WERI-Rb-1 (cell line): ENCODE data around the gene CLIC6.

Experiments
- DNase-seq: peaks from one replicate; pipeline ENCODE4 v3.0.0-alpha.2; 2020
- H3K27ac ChIP-seq: fragments of 250-450 bp; sonication (Bioruptor Pico); 2 replicates; pipeline ENCODE4 v1.5.1; 2020; ENCODE audit warnings: mild to moderate bottlenecking, moderate library complexity
- H3K27me3 ChIP-seq: fragments of 250-450 bp; sonication (Bioruptor Pico); 2 replicates; pipeline ENCODE4 v1.5.1; 2021; ENCODE audit warnings: mild to moderate bottlenecking, low read depth, moderate library complexity; ENCODE audit not compliant: insufficient read depth, severe bottlenecking
- H3K36me3 ChIP-seq: fragments of 250-450 bp; sonication (Bioruptor Pico); 2 replicates; pipeline ENCODE4 v1.5.1; 2020; ENCODE audit warnings: mild to moderate bottlenecking, moderate library complexity
- H3K4me3 ChIP-seq: 2 replicates; pipeline ENCODE4 v1.5.1; 2011; ENCODE audit warnings: low read depth, mild to moderate bottlenecking, control low read depth, low read length
- H3K9me3 ChIP-seq: fragments of 250-450 bp; sonication (Bioruptor Pico); 2 replicates; pipeline ENCODE4 v1.5.1; 2021; ENCODE audit warnings: mild to moderate bottlenecking, moderate library complexity; ENCODE audit not compliant: severe bottlenecking
- TF ChIP-seq, protein P1 (sequence below): IDR thresholded peaks from 2 replicates; pipeline ENCODE4 v1.5.1; 2011; ENCODE audit warnings: low read depth, mild to moderate bottlenecking, control low read depth, inconsistent platforms, low read length

The CLIC6 gene

GRCh38 chr21:34703571-34703970, 34.8 kb downstream of the CLIC6 start:
- TF ChIP-seq, protein P1, sequence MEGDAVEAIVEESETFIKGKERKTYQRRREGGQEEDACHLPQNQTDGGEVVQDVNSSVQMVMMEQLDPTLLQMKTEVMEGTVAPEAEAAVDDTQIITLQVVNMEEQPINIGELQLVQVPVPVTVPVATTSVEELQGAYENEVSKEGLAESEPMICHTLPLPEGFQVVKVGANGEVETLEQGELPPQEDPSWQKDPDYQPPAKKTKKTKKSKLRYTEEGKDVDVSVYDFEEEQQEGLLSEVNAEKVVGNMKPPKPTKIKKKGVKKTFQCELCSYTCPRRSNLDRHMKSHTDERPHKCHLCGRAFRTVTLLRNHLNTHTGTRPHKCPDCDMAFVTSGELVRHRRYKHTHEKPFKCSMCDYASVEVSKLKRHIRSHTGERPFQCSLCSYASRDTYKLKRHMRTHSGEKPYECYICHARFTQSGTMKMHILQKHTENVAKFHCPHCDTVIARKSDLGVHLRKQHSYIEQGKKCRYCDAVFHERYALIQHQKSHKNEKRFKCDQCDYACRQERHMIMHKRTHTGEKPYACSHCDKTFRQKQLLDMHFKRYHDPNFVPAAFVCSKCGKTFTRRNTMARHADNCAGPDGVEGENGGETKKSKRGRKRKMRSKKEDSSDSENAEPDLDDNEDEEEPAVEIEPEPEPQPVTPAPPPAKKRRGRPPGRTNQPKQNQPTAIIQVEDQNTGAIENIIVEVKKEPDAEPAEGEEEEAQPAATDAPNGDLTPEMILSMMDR, result no peak
- Histone ChIP-seq H3K27me3 (peaks cover 98% of the 10 kb centered on the region), H3K27ac (no peak overlapping the region), H3K36me3 (no peaks in the 10 kb centered on the region), H3K9me3 (peaks cover 3% of the 10 kb centered on the region), H3K4me3 (no peak overlapping the region)
- DNase-seq, result no peak

- H3K36me3 ChIP-seq, result no peaks in the 10 kb centered on the region
- DNase-seq, result no peak
- TF ChIP-seq, protein P1, result no peak
- peaks cover 3% of the 10 kb centered on the region for H3K9me3 ChIP-seq
- H3K27me3 ChIP-seq, result peaks cover 98% of the 10 kb centered on the region
- H3K27ac ChIP-seq, result no peak overlapping the region
- no peak overlapping the region for H3K4me3 ChIP-seq
These were observed 35.3 kb downstream of the CLIC6 start for GRCh38 chr21:34704119-34704518.

- peaks cover 98% of the 10 kb centered on the region for H3K27me3 ChIP-seq
- no peaks in the 10 kb centered on the region for H3K36me3 ChIP-seq
- H3K27ac ChIP-seq, result no peak overlapping the region
- H3K4me3 ChIP-seq, result no peak overlapping the region
- TF ChIP-seq, protein P1, result no peak
- no peaks in the 10 kb centered on the region for H3K9me3 ChIP-seq
- DNase-seq, result no peak
These were observed 36.2 kb downstream of the CLIC6 start for GRCh38 chr21:34705011-34705410.

DNA sequence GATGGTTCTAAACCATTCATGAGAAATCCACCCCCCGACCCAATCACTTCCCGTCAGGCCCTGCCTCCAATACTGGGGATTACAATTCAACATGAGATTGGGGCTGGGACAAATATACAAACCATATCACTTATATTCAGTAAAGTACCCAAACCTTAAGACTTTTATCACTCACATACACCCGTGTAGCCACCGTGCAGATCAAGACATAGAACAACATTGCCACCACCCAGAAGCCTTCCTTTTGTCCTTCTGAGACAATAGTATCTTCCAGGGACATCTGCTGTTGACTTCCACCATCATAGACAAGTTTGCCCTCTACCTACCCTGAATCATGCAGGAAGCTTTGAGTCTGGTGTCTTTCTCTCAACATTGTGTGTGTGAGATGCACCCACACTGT, 37.5 kb downstream of the CLIC6 start:
- TF ChIP-seq, protein P1, result no peak
- H3K36me3 ChIP-seq, result no peaks in the 10 kb centered on the region
- no peak overlapping the region for H3K4me3 ChIP-seq
- no peak for DNase-seq
- peaks cover 100% of the 10 kb centered on the region for H3K27me3 ChIP-seq
- peaks cover 4% of the 10 kb centered on the region for H3K9me3 ChIP-seq
- H3K27ac ChIP-seq, result no peak overlapping the region

GRCh38 chr21:34707876-34708325, 39.1 kb downstream of the CLIC6 start:
- no peak for DNase-seq
- Histone ChIP-seq H3K27ac (no peak overlapping the region), H3K4me3 (no peak overlapping the region), H3K36me3 (no peaks in the 10 kb centered on the region), H3K9me3 (peaks cover 4% of the 10 kb centered on the region), H3K27me3 (peaks cover 100% of the 10 kb centered on the region)
- TF ChIP-seq, protein P1, result no peak

- peaks cover 6% of the 10 kb centered on the region for H3K9me3 ChIP-seq
- H3K36me3 ChIP-seq, result no peaks in the 10 kb centered on the region
- H3K4me3 ChIP-seq, result no peak overlapping the region
- H3K27me3 ChIP-seq, result peaks cover 99% of the 10 kb centered on the region
- DNase-seq, result no peak
- TF ChIP-seq, protein P1, result no peak
- H3K27ac ChIP-seq, result no peak overlapping the region
These were observed 44.8 kb downstream of the CLIC6 start for GRCh38 chr21:34713621-34714020.
